OCI-LY3 (cell line): ENCODE results near the gene PYGO1.

Experiments used
- EZH2phosphoT487 ChIP-seq: fragments of 200-600 bp; shearing (Covaris generic); IDR thresholded peaks from 2 replicates; pipeline ENCODE4 v1.6.1; 2018; ENCODE audit warnings: antibody characterized with exemption, mixed run types, low read depth
- TF ChIP-seq, protein P1 (sequence below): fragments of 200-600, 300-600 bp; sonication (generic); IDR thresholded peaks from 2 replicates; pipeline ENCODE4 v1.5.1; 2014; ENCODE audit warnings: antibody characterized with exemption, low read length, low read depth

DNA sequence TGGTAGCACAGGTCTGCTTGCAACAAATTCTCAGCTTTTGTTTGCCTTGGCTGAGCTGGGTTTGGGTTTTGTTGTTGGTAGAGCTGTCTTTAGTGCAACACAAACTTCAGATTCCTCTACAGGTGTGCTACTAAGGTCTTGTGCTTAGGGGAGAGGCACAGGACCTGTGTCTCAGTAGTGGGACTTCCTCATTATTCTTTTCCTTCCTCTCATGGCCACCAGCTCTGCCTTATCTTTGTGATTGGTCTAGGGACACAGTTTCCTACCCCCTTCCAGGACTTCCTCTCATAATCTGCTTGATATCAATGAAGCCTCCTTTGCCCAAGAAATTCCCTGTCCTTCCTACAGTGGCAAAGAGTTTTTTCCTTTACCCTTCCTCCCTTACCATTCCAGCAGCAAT, 55.2 kb downstream of the PYGO1 start:
- TF ChIP-seq, protein P1, sequence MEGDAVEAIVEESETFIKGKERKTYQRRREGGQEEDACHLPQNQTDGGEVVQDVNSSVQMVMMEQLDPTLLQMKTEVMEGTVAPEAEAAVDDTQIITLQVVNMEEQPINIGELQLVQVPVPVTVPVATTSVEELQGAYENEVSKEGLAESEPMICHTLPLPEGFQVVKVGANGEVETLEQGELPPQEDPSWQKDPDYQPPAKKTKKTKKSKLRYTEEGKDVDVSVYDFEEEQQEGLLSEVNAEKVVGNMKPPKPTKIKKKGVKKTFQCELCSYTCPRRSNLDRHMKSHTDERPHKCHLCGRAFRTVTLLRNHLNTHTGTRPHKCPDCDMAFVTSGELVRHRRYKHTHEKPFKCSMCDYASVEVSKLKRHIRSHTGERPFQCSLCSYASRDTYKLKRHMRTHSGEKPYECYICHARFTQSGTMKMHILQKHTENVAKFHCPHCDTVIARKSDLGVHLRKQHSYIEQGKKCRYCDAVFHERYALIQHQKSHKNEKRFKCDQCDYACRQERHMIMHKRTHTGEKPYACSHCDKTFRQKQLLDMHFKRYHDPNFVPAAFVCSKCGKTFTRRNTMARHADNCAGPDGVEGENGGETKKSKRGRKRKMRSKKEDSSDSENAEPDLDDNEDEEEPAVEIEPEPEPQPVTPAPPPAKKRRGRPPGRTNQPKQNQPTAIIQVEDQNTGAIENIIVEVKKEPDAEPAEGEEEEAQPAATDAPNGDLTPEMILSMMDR: no peak
- no peak for TF ChIP-seq EZH2phosphoT487
